GM06990 (cell line): Measurements from ENCODE around the gene RFX7.

Experiments
- DNase-seq: peaks from one replicate; pipeline ENCODE4 v3.0.0-alpha.2; 2011; ENCODE audit not compliant: insufficient read length; ENCODE audit errors: extremely low read depth
- H3K27me3 ChIP-seq: replicated peaks from 2 replicates; pipeline ENCODE4 v1.6.0; 2011; ENCODE audit warnings: low read length; ENCODE audit not compliant: control insufficient read depth, insufficient read depth
- H3K36me3 ChIP-seq: 2 replicates; pipeline ENCODE4 v1.5.1; 2011; ENCODE audit warnings: low read length; ENCODE audit not compliant: control insufficient read depth, insufficient read depth
- H3K4me3 ChIP-seq: replicated peaks from 2 replicates; pipeline ENCODE4 v1.5.1; 2011; ENCODE audit warnings: low read depth, mild to moderate bottlenecking, control low read depth, low read length
- TF ChIP-seq, protein P1 (sequence below): IDR thresholded peaks from 2 replicates; pipeline ENCODE4 v1.5.1; 2011; ENCODE audit warnings: low read length, control low read depth, mild to moderate bottlenecking, inconsistent platforms; ENCODE audit not compliant: insufficient read depth, poor library complexity, severe bottlenecking

Gene RFX7

DNA sequence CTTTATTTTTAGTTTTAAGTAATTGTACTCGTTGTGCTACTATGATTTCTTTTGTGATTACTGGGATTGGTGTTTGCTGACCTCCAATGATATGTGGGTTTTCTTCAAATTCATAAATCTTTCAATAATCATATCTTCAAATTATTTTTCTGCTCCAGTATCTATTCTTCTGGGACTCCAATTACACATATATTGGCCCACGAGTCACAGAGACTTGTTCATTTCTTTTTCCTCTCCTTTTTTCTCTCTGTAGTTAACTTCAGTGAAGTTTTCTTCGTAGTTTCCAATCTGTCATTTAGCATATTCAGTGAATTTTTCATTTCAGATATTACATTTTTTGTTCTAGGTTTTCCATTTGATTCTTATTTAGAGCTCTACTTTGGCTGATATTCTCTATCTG lies 21.4 kb downstream of the RFX7 start:
- TF ChIP-seq, protein P1, sequence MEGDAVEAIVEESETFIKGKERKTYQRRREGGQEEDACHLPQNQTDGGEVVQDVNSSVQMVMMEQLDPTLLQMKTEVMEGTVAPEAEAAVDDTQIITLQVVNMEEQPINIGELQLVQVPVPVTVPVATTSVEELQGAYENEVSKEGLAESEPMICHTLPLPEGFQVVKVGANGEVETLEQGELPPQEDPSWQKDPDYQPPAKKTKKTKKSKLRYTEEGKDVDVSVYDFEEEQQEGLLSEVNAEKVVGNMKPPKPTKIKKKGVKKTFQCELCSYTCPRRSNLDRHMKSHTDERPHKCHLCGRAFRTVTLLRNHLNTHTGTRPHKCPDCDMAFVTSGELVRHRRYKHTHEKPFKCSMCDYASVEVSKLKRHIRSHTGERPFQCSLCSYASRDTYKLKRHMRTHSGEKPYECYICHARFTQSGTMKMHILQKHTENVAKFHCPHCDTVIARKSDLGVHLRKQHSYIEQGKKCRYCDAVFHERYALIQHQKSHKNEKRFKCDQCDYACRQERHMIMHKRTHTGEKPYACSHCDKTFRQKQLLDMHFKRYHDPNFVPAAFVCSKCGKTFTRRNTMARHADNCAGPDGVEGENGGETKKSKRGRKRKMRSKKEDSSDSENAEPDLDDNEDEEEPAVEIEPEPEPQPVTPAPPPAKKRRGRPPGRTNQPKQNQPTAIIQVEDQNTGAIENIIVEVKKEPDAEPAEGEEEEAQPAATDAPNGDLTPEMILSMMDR = no peak
- no peak overlapping the region for H3K4me3 ChIP-seq
- no peak for DNase-seq
- no peaks in the 10 kb centered on the region for H3K36me3 ChIP-seq
- no peaks in the 10 kb centered on the region for H3K27me3 ChIP-seq

DNA sequence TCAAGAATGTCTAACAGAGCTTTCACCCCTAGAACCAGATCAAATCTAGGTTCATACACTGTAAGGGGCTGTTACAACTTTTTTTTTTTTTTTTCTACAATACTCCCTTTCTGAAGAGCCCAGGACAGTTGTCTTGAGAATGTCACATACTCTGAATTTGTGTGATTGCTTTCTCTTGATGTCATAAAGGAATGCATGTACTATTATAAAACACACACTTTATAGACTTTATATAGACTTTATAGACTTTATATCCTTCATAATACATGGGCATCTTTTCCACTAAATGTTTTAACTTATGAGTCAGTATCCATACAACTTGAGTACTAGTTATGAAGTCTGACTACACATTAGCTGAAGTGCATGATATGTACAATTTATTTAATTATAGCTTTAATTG lies 26.3 kb downstream of the RFX7 start:
- Histone ChIP-seq H3K36me3 (peaks cover 2% of the 10 kb centered on the region), H3K27me3 (no peaks in the 10 kb centered on the region), H3K4me3 (no peak overlapping the region)
- no peak for DNase-seq
- TF ChIP-seq, protein P1 = no peak

DNA sequence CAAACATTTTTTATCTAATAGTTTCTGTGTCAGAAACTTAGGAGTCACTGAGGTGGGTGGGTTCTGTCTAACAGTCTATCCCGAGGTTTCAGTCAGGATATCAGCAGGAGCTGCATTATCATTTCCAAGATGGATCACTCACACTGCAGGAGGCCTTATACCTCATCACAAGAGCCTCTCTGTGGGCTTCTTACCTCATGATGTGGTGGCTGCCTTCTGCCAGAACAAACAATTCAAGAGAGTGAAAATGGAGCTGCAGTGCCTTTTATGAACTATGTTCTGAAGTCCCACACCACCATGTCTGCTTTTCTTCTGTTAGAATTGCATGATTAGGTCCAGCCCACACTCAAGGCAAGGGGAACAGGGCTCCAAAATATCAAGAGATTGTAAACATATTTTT lies 27.9 kb downstream of the RFX7 start:
- Histone ChIP-seq H3K4me3 (no peak overlapping the region), H3K36me3 (peaks cover 2% of the 10 kb centered on the region), H3K27me3 (no peaks in the 10 kb centered on the region)
- DNase-seq = no peak
- TF ChIP-seq, protein P1 = no peak

DNA sequence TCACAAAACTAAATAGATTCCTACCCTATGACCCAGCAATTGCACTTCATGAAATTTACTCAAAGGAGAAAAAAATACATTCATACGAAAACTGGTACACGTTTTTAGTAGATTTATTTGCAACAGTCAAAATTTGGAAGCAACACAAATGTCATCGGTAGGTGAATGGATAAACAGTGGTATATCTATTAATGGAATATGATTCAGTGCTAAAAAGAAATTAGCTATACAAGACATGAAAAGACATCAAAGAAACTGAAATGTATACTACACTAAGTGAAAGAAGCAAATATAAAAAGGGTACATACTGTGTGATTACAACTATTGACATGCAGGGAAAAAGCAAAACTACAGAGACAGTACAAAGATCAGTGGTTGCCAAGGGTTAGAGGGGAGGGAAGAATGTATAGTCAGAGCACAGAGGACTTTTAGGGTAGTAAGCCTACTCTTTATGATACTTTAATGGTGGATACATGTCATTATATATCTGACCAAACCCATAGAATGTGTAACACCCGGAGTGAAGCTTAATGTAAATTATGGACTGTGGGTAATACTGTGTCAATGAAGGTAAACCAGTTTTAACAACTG lies 31.6 kb downstream of the RFX7 start:
- TF ChIP-seq, protein P1 = no peak
- no peak for DNase-seq
- Histone ChIP-seq H3K36me3 (peaks cover 2% of the 10 kb centered on the region), H3K4me3 (no peak overlapping the region), H3K27me3 (no peaks in the 10 kb centered on the region)

DNA sequence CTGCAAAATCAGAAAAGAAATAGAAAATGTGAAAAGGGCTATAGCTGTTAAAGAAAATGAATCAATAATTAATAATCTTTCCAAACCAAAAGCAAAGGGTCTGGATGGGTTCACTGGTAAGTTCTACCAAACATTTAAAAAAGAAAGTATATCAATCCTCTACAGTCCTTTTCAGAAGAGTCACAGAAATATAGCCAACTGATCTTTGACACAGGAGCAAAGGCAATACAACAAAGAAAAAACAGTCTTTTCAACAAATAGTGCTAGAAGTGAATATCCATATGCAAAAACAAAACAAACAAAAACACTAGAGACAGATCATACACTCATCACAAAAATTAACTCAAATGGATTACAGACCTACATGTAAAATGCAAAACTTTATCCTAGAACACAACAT lies 32.6 kb downstream of the RFX7 start:
- Histone ChIP-seq H3K36me3 (peaks cover 2% of the 10 kb centered on the region), H3K27me3 (no peaks in the 10 kb centered on the region), H3K4me3 (no peak overlapping the region)
- TF ChIP-seq, protein P1 = no peak
- DNase-seq = no peak

DNA sequence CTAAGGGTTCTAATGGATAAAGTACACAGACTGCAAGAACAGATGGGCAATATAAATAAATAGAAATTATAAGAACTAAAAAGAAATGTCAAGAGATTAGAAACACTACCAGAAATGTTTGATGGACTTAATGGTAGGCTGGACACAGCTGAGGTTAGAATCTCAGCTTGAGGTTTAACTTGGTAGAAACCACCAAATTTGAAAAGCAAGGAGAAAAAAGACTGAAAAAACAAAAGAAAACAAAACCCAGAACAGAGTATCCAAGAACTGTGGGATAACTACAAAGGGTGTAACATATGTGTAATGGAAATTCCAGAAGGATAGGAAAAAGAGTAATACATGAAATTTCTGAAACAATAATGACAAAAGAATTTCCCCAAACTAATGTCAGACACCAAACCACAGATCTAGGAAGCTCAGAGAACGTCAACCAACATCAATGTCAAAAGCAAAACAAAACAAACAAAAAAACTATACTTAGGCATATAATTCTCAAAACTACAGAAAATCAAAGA lies 35.0 kb downstream of the RFX7 start:
- no peak for DNase-seq
- TF ChIP-seq, protein P1 = no peak
- Histone ChIP-seq H3K27me3 (no peaks in the 10 kb centered on the region), H3K36me3 (no peaks in the 10 kb centered on the region), H3K4me3 (no peak overlapping the region)
